Measurements from ENCODE around the gene KIF26B.
"Not testable (repeated sequence)": the region's sequence is repeated elsewhere in the genome, so short reads cannot be mapped to it uniquely, and the experiment has no call there.

Gene KIF26B

DNA sequence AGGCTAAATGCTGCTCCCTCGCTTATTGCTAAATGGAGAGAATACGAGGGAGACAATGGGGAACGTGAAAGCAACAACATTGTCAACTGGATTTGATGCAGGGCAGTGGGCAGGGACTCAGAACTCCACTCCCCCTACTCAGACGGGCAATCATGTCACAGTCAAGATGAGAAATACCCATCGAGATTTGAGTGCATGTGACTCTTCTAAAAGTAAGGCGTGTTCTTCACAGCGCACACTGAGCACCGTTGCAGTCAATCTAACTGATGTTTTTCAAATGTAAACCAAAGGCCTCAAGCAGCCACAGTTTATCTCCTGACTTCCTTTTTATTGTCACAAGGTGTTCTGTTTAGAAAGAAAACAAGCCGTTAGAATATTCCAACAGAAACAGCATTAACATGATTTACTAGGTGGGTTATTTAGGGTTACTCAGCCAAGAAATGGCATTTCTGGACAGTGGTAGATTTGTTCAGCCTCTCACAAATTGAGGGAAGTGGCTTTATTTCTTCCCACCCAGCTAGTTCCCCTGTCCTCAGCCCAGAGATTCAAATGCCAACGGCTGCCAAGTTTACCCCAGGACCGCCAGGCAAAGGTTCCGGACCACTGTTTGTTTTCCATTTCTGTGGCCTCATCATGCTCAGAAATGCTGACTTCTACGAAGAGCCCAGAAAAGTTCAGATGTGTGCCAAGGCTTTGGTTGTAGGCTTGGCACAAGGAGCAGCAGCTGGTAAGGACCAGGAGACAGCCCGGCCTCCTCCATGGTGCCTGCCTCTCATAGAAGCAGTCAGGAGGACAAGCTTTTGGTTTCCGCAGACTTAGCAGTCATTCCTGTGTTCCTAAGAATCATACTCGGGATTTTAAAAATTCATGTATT, 171.4 kb downstream of the KIF26B start:
- no peak for DNase-seq (ENCODE audit: low read depth)

DNA sequence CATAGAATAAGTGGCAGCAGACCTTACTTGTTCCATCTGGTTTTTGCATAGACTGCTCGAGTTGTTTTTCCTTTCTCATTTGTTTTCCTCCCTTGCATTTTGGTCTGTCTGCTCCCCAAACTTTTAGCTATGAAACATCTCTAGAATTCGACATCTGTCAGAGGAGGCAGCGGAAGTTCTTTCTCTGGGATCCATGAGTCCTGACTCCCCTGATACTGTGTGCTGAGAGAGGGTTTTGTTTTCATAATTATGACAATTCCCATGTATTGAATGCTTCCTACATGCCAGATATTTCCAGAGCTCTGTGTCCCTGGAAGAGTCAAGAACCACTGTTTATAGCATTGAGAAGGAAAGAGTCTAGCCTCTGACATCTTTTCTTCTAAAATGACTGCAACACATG, 172.6 kb downstream of the KIF26B start:
- no peak for DNase-seq (ENCODE audit: low read depth)

DNA sequence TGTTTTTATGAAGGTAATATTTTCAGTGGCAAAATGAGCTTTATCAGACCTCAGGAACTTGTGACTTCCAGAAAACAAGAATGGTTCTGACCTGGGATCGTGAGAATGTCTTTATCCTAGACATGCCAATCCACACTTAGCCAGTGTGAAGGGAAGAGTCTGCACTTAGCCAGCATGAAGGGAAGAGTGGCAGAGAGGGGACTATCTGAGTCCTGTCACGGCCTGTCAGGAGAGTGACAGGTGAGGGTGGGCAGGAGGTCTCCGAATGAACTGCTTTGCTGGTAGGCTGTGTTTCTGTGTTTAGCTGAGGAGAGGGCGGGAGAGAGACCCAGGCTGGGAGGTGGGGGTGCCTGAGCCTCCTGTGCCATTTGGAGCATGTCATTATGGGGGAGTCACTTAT, 173.1 kb downstream of the KIF26B start:
- no peak for DNase-seq (ENCODE audit: low read depth)

DNA sequence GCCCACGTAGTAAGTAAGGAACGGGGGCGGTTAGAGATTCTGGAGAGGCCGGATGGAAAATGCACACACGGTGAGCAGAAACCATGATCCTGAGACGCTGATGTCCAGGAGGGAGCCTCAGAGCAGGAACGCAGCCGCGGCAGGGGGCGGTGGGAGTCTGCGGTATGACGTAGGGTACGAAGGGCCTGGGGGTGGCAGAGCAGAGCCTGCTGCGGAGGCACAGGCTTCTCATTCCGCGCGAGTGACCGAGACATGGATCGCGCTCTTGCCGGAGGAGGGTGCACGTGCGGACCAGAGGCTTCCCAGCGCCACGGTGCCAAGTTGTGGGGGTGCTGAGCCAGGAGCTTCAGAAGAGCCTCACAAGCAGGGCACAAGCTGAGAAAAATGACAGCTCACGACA, 176.2 kb downstream of the KIF26B start:
- no peak for DNase-seq (ENCODE audit: low read depth)

DNA sequence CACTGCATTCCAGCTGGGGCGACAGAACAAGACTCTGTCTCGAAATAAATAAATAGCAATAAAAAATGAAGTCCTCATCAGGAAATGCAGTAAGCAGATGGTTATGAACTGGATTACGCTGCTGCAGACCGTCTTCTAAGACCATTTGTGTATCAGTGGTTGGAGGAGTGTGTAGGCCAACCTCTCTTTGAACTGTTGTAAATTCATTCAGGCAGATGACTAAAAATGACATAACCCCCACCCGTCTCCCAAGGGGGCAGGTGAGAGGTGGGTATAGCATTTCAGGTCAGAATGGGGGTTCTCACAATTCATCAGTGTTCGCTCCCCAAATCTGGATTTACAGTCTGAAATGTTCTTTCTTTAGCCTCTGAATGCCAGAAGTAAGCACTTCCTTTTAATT, 177.3 kb downstream of the KIF26B start:
- DNase-seq (ENCODE audit: low read depth), result no peak

DNA sequence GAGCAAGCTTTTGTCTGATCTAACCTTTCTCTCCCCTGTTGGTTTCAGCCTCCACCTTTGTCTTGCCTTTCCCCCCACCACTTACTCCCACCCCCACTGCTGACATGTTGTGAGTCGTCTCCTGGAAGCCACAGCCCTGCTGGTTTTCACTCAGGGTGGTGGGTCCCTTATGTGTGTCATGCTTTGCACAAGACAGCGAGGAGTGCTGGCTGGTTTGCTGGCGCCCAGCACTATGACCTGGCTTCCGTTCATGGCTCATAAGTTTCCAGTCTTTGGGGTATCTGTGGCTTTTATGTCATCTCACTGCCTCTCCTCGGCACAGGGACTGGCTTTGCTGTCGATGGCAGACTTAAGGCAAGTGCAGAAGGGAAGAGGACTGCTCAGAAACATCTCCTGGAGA, 177.7 kb downstream of the KIF26B start:
- DNase-seq (ENCODE audit: low read depth), result peak; percentile 3

DNA sequence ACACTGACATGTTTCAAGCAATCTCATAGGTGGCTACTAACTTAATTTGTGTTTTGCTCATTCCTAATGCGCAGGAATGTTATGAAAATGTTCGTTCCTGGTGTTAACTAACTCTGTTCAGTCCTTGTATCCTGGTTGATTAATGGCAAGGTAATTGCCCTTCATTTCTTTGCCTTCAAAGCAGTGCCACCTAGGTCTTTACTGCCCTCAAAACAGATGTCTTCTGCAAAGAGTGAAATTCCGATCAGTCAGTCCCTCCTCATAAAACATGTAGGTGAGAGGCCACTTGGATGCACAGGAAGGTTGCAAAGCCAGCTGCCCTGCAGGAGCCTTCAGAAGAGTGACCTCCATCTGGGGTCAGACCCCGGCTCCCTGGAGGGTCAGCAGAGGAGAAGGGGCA, 179.4 kb downstream of the KIF26B start:
- DNase-seq (ENCODE audit: low read depth), result no peak

DNA sequence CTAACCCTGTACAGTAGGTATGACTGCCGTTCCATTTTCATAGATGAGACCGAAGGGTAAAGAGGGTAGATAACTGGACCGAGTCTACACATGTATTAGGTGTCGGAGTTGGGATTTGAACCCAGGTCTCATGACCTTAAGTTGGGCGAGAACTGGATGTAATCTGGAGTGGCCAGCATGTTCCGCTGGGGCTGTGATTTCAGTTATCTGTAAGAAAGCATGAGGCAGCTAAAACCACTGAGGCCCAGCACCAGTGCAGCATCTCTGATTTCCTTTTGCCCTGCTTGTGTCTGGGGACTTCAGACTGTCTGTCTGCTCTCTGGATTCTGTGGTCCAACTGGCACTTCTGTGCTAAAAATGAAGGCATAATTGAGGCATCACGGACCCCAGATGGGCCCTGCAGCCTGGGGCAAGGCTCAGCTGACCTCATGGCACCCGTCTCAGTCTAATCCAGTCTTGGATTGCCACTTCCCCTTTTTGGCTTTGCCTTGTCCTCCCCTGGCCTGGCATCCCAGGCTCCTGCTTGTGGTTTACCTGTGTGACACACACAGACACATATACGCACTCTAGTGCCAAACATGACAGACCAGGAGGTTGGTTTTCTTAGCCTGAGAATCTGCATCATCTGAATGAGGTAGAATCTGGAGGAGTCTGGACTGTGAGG, 180.2 kb downstream of the KIF26B start:
- DNase-seq (ENCODE audit: low read depth), result no peak

DNA sequence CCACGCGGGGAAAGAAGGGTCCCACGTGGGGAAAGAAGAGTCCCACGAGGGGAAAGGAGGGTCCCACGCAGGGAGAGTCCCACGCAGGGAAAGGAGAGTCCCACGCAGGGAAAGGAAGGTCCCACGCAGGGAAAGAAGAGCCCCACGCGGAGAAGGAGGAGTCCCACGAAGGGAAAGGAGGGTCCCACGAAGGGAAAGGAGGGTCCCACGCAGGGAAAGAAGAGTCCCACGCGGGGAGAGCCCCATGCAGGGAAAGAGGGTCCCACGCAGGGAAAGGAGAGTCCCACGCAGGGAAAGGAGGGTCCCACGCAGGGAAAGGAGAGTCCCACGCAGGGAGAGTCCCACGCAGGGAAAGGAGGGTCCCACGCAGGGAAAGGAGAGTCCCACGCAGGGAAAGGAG, 180.9 kb downstream of the KIF26B start:
- DNase-seq (ENCODE audit: low read depth), result not testable (repeated sequence)

DNA sequence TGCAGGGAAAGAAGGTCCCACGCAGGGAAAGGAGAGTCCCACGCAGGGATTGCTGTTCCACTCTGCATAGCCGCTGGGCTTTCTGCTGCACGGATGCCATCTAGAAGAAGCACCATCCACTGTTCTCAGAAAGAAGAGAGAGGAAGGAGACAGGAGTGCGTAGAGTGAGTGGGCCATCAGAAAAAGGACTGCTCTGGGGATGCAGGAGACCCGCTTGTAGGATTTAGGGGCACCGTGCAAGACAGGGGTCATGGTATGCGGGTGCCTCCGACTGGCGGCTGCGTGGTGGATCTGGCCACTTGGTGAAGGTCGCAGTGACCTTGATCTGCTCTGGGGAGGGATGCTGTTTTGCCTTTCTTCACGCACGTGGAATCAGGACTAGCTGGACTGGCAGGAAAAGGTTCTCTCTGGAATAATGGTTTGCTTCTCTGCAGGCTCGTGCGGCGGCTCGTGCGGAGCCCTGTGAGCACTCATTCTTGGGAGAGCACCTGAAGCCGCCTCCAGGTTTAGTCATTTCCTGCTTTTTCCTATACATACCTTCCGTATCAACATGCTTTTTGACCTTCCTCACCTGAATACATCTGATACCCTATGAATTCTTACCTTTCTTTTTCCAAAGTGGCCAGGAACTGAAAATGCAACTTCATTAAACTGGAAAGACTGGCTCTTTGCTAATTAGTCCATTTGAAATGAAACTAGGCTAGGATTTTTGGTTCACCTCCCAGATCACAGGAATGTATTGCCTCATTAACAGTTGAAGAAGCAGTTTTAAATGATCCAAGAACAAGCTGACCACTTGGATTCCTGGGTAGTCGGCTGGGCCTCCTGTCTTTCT, 181.6 kb downstream of the KIF26B start:
- no peak for DNase-seq (ENCODE audit: low read depth)

DNA sequence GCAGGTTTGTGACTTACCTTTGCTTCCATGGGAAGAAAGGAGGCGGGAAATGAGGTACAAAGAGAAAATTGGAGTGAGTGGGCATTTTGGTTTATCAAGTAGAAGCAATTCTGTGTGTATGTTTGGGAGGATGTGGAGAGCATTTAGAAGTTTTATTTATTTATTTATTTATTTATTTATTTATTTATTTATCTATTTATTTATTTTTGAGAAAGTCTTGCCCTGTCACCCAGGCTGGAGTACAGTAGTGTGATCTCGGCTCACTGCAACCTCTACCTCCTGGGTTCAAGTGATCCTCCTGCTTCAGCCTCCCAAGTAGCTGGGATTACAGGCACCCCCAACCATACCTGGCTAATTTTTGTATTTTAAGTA, 182.2 kb downstream of the KIF26B start:
- not testable (repeated sequence) for DNase-seq (ENCODE audit: low read depth)

DNA sequence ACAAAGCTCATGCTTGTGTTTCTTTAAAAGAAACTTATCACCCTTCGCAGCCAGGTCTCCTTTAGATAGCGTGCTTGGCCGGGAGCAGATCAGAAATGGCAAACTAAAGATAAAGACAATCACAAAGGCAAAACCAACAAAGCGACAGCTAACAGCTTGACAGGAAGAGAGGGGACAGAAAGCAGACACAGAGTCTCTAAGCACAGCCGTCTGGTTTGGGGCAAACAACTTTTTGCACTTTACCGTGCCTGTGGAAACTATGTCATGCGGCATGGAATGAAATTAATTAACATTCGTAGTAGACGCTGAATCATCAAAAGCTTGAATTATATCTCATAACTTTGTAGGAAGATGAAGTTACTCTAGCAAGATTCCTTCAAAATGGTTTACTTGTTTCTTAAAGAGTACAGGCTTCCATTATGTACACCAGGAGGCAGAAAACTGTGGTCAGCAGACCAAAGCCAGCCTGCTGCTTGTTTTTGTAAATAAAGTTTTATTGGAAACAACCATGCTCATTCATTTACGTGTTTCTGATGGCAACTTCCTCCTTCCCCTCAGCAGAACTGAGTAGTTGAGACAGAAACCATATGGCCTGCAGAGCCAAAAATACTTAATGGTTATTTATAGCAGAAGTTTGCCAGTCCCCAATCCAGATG, 183.2 kb downstream of the KIF26B start:
- no peak for DNase-seq (ENCODE audit: low read depth)

DNA sequence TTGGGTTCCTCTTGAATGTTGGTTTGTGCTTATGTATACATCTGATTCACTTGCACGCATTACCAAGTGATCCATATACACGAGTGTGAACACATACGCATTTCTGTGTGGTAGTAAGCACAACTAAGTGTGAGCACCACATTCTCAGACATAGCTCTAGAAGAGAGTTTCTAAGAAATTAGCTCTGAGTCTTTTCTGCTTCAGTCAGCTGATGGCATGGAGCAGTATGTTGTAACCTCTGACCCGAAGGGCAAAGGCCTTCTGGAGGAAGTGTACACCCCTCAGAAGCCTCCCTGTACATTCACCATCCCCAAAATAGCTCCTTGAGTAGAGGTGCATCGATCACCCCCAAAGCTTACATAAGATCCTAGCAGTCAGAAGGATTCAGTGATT, 183.7 kb downstream of the KIF26B start:
- no peak for DNase-seq (ENCODE audit: low read depth)

DNA sequence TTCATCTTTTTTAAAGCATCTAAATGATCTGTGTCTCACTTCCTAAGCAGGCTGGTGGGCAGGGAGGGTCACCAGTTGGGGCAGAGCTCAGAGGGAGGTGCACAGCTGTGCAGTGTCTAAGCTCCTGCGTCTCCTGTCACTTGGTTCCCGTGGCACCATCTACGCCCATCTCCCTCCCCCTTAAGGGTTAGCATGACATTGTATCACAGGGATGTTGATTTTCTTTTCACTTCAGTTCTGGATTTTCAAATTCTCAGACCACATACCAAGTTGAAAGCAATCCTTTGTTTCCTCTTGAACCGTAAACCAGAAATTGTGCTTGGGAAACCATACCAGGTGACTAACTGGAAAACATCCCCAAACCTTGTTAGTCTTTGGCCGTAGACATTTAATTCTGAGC, 187.0 kb downstream of the KIF26B start:
- DNase-seq (ENCODE audit: low read depth), result no peak

DNA sequence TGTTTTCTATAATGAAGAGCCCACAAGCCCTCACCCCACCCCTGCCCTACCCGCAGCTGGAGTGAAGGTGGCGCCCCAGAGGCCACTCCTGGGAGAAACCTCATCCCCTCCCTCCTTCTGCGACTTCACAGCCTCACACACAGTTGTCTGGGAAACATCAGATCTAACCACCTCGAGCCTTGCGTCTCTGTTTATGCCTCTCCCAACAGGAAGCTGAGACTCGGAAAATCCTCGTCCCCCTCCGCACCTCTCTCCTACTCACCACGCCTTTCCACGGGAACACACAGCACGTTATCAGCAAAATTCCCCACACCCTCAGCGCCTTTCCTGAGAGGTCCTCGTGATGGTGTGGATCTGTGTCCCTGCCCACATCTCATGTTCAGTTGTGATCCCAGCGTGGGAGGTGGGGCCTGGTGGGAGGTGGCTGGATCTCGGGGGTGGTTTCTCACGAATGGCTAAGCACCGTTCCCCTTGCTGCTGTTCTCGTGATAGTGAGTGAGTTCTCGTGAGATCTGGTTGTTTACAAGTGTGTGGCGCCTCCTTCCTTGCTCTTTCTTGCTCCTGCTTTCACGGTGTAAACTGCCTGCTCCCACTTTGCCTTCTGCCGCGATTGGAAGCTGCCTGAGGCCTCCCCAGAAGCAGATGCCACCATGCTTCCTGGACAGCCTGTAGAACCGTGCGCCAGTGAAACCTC, 190.6 kb downstream of the KIF26B start:
- no peak for DNase-seq (ENCODE audit: low read depth)

DNA sequence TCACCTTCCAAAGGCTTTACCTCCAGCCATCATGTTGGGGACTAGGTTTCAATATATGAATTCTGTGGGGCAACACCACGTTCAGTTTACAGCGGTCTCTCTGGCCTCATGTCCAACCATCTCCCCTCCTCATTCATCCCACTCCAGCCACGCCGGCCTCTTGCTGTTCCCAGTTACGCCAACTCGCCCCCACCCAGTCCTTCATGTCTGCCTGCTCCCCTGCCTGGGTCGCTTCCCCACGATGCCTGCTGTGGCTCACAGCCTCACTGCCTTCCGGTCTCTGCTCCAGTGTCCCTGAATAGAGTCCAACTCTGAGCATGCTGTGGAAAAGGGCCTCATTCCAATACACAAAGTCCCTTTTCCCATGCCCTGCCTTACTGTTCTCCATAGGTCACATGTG, 193.8 kb downstream of the KIF26B start:
- DNase-seq (ENCODE audit: low read depth), result no peak

DNA sequence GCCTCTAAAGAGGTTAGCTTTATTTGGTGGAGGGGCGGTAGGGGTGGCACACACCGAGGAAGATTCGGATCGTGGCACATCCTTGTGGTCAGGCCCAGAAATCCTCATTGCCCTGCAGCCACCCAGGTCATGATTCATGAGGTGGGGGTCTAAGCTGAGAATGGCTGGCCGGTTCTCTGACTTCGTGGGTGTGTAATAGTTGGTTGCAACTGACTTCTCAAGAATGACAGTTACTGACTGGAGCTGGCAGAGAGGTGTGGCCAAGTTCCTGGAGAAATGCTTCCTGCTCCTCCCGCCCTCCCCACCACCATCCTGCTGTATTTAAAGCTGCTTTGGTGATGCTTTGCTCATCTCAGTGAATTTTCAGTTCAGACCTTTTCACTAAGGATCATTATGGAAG, 198.6 kb downstream of the KIF26B start:
- DNase-seq (ENCODE audit: low read depth), result no peak

DNA sequence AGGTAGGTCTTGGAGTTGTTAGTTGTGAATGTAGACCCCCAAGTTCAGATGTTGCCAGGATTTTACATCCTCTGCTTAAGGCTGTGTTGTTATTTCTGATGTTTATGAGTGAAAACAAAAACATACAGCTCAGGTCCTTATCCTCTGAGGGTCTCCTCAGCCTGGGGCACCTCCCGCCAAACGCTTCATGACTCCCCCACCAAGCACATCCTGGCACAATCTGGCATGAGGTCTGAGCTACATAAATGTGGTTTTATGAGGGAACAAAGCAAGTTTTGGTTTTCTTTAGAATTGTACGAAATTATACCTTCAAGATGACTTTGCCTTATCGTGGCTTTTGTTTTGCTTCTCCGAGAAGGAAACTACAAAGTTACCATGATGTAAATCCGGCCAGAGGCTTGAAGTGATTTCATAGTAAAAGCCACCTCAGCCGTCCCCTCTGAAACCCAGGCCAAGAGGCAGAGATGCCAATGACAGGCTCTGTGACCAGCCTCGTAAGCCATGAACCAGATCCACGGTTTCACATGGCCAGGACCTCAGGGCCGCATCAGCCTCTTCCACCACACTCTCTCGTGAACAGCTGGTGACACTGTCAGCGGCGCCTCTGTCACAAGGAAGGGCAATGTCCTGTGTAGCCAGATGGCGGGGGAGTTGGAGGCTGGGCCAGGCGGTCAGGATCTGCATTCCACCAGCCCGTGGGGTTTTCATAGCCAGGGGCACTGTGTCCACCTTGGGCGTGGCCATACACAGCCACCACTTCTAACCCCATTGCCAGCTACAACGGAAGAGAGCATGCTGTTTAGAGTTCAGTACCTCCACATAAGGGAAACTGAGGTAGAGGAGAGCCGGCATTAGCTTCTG, 199.4 kb downstream of the KIF26B start:
- no peak for DNase-seq (ENCODE audit: low read depth)

DNA sequence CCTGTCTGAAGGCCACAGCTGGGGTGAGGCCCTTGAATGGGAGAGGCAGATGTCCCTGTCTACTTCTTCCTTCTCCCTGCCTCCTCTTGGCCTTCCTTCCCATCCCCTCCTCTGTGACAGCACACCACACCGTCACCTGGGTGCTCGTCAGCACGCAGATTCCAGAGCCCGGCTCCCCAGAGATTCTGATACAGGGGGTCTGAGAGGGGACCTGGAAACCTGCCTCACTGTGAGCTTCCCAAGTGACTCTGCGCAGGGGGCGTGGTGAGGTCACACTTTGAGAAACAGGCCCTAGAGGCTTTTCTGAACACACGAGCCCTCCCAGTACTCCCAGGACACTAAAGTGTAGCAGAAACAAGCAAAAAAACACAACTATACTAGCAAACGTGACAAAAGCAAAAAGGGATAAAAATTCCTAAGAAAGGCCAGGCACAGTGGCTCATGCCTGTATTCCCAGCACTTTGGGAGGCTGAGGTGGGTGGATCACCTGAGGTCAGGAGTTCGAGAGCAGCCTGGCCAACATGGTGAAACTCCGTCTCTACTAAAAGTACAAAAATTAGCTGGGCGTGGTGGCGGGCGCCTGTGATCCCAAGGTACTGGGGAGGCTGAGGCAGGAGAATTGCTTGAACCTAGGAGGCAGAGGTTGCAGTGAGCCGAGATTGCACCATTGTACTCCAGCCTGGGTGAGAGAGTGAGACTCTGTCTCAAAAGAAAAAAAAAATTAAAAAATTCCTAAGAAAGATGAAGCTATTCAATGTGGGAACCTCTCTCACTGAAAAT, 201.3 kb downstream of the KIF26B start:
- not testable (repeated sequence) for DNase-seq (ENCODE audit: low read depth)
